SKM-1 (cell line): ENCODE data around the gene ENPEP.
"Not testable (repeated sequence)": the region's sequence is repeated elsewhere in the genome, so short reads cannot be mapped to it uniquely, and the experiment has no call there.

Experiments used
- DNase-seq: peaks from one replicate; lab custom pipeline; 2025; ENCODE audit not compliant: unreplicated experiment; lab: John Stamatoyannopoulos, UW

Gene ENPEP, protein sequence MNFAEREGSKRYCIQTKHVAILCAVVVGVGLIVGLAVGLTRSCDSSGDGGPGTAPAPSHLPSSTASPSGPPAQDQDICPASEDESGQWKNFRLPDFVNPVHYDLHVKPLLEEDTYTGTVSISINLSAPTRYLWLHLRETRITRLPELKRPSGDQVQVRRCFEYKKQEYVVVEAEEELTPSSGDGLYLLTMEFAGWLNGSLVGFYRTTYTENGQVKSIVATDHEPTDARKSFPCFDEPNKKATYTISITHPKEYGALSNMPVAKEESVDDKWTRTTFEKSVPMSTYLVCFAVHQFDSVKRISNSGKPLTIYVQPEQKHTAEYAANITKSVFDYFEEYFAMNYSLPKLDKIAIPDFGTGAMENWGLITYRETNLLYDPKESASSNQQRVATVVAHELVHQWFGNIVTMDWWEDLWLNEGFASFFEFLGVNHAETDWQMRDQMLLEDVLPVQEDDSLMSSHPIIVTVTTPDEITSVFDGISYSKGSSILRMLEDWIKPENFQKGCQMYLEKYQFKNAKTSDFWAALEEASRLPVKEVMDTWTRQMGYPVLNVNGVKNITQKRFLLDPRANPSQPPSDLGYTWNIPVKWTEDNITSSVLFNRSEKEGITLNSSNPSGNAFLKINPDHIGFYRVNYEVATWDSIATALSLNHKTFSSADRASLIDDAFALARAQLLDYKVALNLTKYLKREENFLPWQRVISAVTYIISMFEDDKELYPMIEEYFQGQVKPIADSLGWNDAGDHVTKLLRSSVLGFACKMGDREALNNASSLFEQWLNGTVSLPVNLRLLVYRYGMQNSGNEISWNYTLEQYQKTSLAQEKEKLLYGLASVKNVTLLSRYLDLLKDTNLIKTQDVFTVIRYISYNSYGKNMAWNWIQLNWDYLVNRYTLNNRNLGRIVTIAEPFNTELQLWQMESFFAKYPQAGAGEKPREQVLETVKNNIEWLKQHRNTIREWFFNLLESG

DNA sequence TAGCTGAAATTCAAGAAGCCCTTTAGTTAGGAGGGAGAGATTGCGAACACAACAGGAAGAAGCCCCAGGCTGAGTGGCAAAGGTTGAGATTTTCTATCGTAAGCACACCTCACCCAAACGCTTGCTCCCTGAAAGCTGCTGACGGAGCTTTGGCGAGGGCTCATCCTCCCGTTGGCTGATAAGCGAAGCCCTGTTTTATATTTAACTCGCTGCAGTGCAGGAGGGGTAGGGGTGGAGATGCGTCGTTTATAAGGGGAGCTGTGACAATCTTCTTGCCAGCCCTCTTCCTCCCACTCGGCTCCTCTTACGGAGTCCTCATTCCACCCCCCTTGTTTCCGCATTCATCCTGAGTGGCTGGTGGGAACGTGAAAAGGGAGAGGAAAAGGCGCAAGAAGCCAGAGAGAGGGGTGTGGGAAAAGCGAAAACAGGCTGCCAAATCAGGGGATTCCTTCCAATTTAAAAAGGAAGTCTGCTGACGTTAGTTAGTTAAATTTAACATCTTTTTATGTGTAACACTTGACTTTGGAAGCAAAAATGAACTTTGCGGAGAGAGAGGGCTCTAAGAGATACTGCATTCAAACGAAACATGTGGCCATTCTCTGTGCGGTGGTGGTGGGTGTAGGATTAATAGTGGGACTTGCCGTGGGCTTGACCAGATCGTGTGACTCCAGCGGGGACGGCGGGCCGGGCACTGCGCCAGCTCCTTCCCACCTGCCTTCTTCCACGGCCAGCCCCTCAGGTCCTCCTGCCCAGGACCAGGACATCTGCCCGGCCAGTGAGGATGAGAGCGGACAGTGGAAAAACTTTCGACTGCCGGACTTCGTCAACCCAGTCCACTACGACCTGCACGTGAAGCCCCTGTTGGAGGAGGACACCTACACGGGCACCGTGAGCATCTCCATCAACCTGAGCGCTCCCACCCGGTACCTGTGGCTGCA, at the start of gene ENPEP:
Gene ENPEP, plus strand, starts transcription at position 275 of the 938 bp plus-strand sequence. Its CDS starts 260 bp downstream, at position 535.
- DNase-seq, result no peak

DNA sequence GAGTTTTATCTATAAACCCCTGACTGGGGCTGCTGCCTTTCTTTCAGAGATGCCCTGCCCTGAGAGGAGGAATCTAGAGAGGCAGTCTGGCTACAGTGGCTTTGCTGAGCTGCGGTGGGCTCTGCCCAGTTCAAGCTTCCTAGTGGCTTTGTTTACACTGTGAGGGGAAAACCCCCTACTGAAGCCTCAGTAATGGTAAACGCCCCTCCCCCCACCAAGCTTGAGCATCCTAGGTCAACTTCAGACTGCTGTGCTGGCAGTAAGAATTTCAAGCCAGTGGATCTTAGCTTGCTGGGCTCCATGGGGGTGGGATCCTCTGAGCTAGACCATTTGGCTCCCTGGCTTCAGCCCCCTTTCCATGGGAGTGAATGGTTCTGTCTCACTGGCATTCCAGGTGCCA, 44.1 kb upstream of the ENPEP start:
- DNase-seq, result not testable (repeated sequence)

DNA sequence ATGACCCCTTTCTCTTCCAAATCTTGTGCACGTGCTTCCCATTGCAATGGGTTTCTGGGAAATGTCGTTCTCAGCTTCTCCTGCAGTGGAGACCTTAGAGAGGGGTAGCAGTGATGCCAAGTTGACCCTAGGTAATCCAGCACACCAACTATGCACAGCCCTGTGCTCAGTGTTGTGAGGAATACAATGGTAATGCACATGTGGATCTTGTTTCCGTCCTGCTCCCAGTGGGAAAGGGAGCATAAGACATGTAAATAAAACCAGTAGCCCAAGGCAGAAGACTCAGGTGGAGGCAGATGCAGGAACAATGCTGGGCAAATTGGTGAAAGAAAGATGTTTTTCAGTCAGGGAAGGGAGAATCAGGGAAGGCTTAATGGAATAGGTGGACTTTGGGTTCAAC, 38.7 kb upstream of the ENPEP start:
- DNase-seq, result not testable (repeated sequence)

DNA sequence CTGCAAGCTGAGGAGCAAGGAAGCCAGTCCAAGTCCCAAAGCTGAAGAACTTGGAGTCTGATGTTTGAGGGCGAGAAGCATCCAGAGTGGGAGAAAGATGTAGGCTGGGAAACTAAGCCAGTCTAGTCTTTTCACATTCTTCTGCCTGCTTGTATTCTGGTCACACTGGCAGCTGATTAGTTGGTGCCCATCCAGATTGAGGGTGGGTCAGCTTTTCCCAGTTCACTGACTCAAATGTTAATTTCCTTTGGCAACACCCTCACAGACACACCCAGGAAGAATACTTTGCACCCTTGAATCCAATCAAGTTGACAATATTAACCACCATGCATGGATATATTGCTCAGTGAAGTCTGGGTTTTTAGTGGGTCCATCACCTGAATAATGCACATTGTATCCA, 36.7 kb upstream of the ENPEP start:
- DNase-seq, result not testable (repeated sequence)

DNA sequence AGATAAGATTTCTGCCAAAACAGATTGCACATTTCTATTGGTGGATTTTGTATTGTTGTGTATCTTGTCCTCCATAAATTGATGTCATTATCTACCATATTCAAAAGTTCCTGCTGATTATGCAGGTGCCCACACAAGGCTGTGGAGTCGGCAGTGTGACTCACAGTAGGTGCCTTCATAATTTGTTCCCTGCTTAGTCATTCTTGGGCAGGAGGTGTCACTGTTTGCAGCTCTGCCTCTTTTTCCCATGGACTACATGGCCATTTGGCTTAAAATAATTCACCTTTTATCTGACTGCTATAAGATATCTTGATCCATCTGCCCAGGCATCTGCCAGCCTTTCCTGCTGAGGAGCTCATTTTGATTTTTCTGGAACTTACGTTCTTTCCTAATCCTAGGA, 33.6 kb upstream of the ENPEP start:
- DNase-seq, result no peak

DNA sequence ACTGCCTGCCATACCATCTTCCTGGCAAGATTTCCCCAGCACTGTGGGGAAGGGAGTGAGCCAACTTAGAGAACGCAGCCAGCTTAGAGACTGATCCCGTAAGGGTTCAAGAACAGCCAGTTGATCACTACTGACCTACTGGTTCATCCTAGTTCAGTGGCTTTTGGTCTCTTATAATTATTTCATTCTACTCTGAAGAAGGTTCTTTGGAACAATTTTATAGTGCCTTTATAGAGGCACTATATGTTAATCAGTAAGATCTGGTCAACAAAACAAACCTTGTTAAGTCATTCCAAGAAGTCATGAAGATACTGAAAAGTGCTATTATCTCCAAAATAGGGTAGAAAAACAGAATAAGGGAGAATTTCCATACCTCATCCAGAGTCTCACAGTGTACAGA, 33.2 kb upstream of the ENPEP start:
- DNase-seq, result no peak

DNA sequence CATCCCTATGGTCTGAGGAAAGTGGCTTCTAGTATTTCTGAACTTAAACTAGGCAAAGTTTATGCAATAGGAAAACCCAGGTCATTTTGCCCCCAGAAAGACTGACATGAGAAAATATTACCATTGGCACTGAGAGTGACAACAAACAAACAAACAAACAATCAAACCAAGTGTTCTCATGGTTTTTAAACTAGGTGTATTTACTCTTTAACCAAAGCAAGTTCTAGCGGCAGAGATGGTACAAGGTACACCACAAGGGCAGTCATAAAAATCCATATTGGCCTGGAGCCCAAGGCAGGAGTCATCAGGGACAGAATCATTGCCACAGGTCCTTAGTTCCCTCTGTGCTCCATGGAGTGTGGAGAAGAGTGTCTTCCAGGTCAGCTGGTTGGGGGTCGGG, 26.0 kb upstream of the ENPEP start:
- DNase-seq, result no peak

DNA sequence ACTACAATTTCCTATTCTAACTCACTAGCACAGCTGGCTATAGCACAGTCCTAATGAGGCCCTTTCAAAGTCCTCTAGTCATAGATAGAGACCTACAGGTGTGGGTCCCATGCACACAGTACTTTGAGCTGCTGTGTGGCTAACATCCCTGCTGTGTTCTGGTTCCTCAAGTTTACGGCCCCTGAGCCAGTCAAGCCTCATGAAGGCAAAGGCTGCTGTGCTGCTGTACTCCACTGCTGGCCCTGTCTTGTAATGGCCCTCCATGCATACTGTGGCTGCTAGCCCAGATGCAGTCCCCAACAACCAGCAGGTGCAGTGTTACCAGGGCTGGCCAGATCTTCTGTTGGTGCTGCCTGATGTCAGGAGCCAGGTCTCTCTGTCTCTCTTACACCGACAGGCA, 23.4 kb upstream of the ENPEP start:
- no peak for DNase-seq

DNA sequence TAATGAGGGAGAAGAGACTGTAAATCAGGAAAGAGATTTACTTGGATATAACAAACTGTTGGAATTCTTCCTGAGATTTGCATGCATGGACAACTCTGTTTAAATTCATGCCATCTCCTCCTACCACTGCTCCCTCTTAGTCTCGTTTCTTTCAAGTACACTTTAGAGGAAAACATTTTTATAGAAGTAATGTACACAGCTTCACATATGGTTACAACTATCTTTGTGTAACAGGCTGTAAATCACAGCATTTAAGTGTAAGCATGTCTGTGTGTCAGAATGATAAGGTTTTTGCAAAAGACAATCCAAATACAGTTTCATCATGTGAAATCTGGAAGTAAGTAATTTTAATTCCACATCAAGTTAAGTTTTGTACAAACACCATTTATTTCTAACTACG, 21.5 kb upstream of the ENPEP start:
- DNase-seq, result no peak

DNA sequence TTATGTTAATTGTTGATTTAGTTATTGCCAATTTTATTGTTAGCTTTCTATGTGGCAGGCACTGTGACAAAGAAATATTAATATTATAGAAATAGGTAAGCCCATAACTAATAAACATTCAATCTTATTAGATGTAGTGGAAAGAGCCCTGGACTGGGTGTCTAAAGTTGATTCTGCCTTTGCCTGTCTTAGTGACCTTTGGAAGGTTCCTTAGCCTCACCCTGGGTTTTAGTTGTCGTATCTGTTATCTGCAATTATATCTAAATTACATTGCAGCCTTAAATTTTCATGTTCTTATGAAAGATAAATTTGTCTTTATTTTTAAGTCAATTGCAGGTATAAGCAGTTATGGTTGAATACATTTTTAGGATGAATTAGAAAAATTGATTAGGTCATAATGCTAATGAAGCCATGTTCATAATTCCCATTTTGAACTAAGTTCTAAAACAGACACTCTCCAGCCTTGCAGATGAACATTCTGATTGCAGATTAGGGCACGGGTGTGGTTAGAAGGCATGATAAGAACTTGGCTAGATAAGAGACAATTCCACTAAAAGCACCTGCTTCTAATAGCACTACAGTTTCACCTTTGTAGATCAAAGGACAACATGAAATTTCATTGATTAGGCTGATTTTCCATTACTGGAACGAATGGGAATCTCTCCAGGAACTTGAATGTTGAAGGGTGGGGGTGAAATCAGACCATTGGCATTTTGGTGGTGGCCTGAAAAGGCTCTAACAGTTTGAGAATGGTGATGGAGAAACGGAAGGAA, 17.3 kb upstream of the ENPEP start:
- no peak for DNase-seq

DNA sequence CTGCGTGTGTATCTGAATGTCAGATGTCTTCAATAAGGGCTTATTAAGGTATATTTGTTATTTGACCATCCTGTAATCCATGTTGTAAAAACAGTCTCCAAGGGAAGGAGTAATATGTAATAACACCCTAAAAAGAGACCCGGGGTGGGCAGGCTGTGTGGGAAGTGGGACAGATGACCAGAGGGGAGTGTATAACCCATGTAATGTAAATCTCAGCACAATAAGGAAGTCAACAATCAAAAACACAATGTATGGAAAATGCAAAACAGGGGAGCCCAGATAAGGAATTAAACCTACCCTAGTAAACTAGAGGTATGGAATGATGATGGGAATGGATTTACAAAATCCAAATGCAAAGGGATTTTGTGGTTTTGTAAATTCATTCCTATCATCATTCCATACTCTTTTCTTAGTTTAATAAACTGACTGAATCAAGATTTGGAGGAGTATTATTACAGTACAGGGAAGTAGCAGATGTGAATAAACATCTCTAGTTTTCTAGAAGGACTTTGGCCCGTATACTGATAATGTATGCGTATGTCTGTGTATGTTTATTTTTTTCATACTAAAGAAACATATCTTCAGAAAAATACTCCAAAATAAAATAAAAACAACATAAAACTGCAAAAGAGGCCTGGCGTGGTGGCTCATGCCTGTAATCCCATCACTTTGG, 15.7 kb upstream of the ENPEP start:
- no peak for DNase-seq

DNA sequence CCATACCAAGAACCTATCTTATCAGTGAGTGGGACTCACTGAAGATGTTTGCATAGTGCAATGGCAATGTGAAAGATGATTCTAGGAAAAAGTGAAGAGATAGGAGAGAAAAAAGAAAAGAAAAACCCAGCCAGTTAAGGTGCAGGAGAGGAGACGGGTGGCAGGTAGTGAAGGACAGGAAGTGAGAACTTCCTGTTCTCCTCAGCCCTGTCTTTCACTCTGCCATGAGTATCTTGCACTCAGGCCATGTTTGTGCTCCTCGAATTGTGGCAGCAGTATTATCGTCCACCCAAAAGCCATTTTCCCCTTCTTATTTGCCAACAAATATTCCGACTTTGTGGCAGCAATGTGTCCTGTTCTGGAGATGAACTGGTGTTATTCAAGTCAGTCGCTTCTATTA, 8.6 kb upstream of the ENPEP start:
- no peak for DNase-seq

DNA sequence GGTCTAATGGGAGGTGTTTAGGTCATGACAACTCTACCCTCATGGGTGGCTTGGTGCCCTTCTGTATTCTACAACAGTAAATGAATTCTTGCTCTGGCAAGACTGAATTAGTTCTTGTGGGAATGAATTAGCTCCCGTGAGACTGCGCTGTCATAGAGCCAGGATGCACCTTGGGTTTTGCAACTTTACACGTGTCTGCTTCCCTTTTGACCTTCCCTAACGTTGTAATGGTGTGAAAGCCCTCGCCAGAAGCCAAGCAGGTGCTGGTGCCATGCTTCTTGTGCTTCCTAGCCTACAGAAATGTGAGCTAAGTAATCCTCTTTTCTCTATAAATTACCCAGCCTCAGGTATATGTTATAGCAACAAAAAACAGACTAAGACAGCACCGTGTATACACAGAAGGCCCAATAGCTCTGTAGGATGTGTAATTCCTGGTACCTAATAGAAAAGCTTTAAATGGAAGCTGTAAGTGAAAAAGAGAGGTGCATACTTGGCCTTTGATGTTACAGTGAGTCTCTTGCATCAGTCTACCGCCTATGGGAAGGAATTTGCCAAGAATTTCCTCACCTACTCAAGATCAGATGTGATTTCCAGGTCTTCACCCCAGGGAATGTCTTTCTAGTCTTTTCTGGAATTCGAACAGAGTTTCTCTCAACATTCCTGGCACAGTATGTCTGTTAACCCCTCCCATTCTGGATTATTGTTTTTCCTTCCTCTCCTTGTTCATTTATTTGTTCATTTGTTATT, 3.2 kb upstream of the ENPEP start:
- no peak for DNase-seq

DNA sequence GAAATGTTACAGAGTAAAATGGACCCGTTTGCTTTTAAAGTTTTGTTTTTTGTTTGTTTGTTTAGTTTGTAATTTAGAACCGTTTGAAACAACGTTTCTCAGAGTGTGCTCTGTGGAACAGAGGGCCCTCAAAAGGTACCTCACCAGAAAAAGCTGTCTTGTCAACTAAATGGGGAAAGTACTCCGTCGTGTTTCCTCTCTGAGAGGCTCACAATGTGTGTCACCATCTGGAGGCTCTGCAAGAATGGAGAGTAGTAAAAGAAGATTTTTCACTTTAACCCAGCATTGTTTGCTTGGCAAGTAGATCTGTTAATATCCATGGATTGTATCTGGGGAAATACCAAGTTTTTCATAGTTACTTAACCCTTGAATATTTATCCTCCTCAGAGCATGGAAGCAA, 1.5 kb upstream of the ENPEP start:
- DNase-seq, result no peak

DNA sequence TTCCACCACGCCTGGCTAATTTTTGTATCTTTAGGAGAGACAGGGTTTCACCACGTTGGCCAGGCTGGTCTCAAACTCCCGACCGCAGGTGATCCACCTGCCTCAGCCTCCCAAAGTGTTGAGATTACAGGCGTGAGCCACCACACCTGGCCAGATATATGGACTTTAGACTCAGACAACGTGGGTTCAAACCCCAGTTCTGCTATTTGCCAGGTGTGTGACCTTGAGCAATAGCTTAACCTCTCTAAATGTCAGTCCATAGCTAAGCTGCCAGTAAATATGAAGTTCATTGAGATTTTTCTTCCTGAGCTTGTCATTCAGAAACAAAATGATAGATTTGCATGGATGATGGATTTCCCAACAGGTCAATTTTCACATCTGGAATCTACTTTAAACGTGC, 875 bp upstream of the ENPEP start:
- DNase-seq, result not testable (repeated sequence)

DNA sequence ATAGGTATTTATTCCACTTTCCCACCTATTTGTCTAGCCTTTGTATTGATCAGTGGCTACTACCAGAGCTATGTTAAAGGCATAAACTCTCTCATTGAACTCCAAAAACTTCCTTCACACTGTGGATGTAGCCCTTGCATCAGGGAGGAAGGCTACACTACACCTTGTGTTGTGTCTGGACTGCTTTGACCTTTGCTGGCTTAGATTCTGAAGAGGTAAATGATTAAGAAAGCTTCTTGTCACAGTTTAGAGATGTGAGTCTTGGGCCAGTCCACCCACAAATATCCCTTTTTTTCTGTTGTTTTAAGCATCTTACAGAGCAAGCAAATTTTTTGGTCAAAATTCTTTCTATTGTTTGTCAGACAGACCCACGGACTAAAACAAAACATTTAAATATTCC, 1.9 kb downstream of the ENPEP start:
- DNase-seq, result no peak

DNA sequence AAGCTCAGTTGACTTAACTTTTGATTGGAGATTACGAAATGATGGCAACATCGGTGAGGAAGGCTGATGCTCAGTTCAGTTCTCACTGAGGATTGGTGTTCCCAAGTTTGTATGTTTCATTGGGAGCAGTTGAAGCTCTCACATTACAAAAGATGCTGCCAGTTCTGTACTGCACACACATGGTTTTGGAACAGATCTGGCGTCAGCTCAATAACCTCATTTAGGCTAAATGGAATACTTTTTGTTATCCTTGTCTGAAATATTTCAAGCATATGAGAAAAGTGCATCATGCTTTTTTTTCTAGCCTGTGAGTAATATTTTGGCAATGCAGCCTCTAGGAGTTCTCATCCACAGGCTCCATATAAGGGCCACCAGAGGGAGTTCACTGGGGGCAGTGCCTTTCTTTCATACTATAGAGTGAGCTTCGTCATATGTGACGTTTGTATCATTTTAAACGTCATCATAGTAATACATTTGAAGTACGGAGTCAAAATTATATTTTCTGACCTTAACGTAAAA, 4.1 kb downstream of the ENPEP start:
- no peak for DNase-seq

DNA sequence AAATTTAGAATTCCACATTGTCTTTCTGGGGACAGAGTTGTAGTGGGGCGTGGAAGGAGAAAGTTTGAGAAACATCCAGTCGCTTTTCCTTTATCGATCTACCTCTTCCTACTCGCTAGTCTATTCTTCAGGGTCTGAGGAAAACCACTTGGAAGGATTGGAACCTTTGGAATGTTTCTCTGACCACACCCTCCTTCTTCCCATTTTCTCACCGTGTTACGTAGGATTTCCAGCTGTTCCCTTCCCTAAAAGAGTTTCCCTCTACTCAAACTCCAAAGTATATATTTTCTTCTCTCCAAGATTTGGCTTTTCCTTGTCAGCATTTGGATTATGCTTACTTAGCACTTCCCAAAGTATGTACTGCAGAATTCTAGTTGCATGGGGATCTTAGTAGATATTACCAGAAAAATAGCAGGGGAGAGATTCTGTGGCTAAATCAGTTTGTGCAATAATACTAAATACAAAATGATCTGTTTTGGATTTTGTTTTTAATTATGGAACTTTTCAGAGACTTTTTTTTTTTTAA, 4.9 kb downstream of the ENPEP start:
- DNase-seq, result no peak
